Measurements from ENCODE around the gene GREM2.

- no peak for TF ChIP-seq EZH2phosphoT487 (IDR thresholded peaks at IDR 0.05; ENCODE audit: low read length)
- no peak for TF ChIP-seq CTCF (IDR thresholded peaks at IDR 0.05; ENCODE audit: low read length)
- no peak for TF ChIP-seq EZH2 (optimal IDR thresholded peaks at IDR 0.05; ENCODE audit: low read depth, low read length)
These were observed 9.3 kb upstream of the GREM2 start for GRCh38 chr1:240621249-240621648.

Data from MM.1S (cell line).